ENCODE measurements around the gene ARHGEF12. TPM values are rescaled to one million over a fixed set of nuclear protein-coding genes. Genes with fewer than 3 reads are reported as not detected.
"Not testable (repeated sequence)": the region's sequence is repeated elsewhere in the genome, so short reads cannot be mapped to it uniquely, and the experiment has no call there.

ARHGEF12 gene
- total RNA-seq, 1 donor from 2014 or later = 40.8 TPM

DNA sequence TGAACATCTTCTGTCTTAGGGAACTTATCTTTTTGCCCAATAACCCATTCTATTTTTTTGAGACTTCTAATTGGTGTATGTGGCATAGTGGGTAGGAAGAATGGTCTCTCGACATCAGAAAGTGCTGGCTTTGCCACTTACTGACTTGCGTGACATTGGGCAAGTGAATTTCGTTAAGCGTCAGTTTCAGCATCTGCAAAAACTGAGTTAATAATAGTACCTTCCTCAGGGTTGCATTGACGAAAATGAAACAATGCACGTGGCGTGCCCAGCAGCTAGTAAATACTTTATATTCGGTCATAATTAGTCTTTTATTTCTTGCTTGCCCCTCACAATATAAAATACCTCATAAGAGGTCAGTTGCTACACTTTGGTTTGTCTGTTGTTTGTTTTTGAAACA is 162.9 kb downstream of the ARHGEF12 start:
- TF ChIP-seq, protein P1, sequence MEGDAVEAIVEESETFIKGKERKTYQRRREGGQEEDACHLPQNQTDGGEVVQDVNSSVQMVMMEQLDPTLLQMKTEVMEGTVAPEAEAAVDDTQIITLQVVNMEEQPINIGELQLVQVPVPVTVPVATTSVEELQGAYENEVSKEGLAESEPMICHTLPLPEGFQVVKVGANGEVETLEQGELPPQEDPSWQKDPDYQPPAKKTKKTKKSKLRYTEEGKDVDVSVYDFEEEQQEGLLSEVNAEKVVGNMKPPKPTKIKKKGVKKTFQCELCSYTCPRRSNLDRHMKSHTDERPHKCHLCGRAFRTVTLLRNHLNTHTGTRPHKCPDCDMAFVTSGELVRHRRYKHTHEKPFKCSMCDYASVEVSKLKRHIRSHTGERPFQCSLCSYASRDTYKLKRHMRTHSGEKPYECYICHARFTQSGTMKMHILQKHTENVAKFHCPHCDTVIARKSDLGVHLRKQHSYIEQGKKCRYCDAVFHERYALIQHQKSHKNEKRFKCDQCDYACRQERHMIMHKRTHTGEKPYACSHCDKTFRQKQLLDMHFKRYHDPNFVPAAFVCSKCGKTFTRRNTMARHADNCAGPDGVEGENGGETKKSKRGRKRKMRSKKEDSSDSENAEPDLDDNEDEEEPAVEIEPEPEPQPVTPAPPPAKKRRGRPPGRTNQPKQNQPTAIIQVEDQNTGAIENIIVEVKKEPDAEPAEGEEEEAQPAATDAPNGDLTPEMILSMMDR (IDR thresholded peaks at IDR 0.05; ENCODE audit: partially characterized antibody, unreplicated experiment) = no peak
- Mint-ChIP-seq H3K4me3 (ENCODE audit: unreplicated experiment) (no peak overlapping the region), H3K36me3 (ENCODE audit: unreplicated experiment) (no peaks in the 10 kb centered on the region), H3K9me3 (ENCODE audit: unreplicated experiment) (no peaks in the 10 kb centered on the region), H3K4me1 (ENCODE audit: low read depth, unreplicated experiment) (peaks cover 9% of the 10 kb centered on the region), H3K27ac (ENCODE audit: unreplicated experiment) (no peak overlapping the region), H3K27me3 (ENCODE audit: unreplicated experiment) (peaks cover 10% of the 10 kb centered on the region)
- DNase-seq = no peak

GRCh38 chr11:120499859-120500258 is 163.6 kb downstream of the ARHGEF12 start:
- TF ChIP-seq, protein P1 (IDR thresholded peaks at IDR 0.05; ENCODE audit: partially characterized antibody, unreplicated experiment) = no peak
- Mint-ChIP-seq H3K27me3 (ENCODE audit: unreplicated experiment) (peaks cover 9% of the 10 kb centered on the region), H3K36me3 (ENCODE audit: unreplicated experiment) (no peaks in the 10 kb centered on the region), H3K27ac (ENCODE audit: unreplicated experiment) (no peak overlapping the region), H3K9me3 (ENCODE audit: unreplicated experiment) (no peaks in the 10 kb centered on the region), H3K4me3 (ENCODE audit: unreplicated experiment) (no peak overlapping the region), H3K4me1 (ENCODE audit: low read depth, unreplicated experiment) (peaks cover 12% of the 10 kb centered on the region)
- DNase-seq = no peak

GRCh38 chr11:120500414-120501071 is 164.3 kb downstream of the ARHGEF12 start:
- Mint-ChIP-seq H3K9me3 (ENCODE audit: unreplicated experiment) (no peaks in the 10 kb centered on the region), H3K4me3 (ENCODE audit: unreplicated experiment) (no peak overlapping the region), H3K36me3 (ENCODE audit: unreplicated experiment) (no peaks in the 10 kb centered on the region), H3K4me1 (ENCODE audit: low read depth, unreplicated experiment) (peaks cover 12% of the 10 kb centered on the region), H3K27me3 (ENCODE audit: unreplicated experiment) (peaks cover 8% of the 10 kb centered on the region), H3K27ac (ENCODE audit: unreplicated experiment) (no peak overlapping the region)
- no peak for DNase-seq
- TF ChIP-seq, protein P1 (IDR thresholded peaks at IDR 0.05; ENCODE audit: partially characterized antibody, unreplicated experiment) = no peak

GRCh38 chr11:120501440-120501839 is 165.2 kb downstream of the ARHGEF12 start:
- no peak overlapping the region for H3K4me3 Mint-ChIP-seq (ENCODE audit: unreplicated experiment)
- peaks cover 5% of the 10 kb centered on the region for H3K27me3 Mint-ChIP-seq (ENCODE audit: unreplicated experiment)
- DNase-seq = no peak
- TF ChIP-seq, protein P1 (IDR thresholded peaks at IDR 0.05; ENCODE audit: partially characterized antibody, unreplicated experiment) = no peak
- peaks cover 12% of the 10 kb centered on the region for H3K4me1 Mint-ChIP-seq (ENCODE audit: low read depth, unreplicated experiment)
- H3K27ac Mint-ChIP-seq (ENCODE audit: unreplicated experiment) = no peak overlapping the region
- no peaks in the 10 kb centered on the region for H3K9me3 Mint-ChIP-seq (ENCODE audit: unreplicated experiment)
- H3K36me3 Mint-ChIP-seq (ENCODE audit: unreplicated experiment) = no peaks in the 10 kb centered on the region

- Mint-ChIP-seq H3K27me3 (ENCODE audit: unreplicated experiment) (no peaks in the 10 kb centered on the region), H3K36me3 (ENCODE audit: unreplicated experiment) (no peaks in the 10 kb centered on the region), H3K4me3 (ENCODE audit: unreplicated experiment) (no peak overlapping the region), H3K27ac (ENCODE audit: unreplicated experiment) (no peak overlapping the region), H3K9me3 (ENCODE audit: unreplicated experiment) (no peaks in the 10 kb centered on the region), H3K4me1 (ENCODE audit: low read depth, unreplicated experiment) (peaks cover 12% of the 10 kb centered on the region)
- TF ChIP-seq, protein P1 (IDR thresholded peaks at IDR 0.05; ENCODE audit: partially characterized antibody, unreplicated experiment) = no peak
- DNase-seq = no peak
These were observed 166.0 kb downstream of the ARHGEF12 start for GRCh38 chr11:120501976-120502755.

GRCh38 chr11:120503529-120503928 is 167.3 kb downstream of the ARHGEF12 start:
- H3K9me3 Mint-ChIP-seq (ENCODE audit: unreplicated experiment); DNase-seq; H3K27ac Mint-ChIP-seq (ENCODE audit: unreplicated experiment); H3K4me3 Mint-ChIP-seq (ENCODE audit: unreplicated experiment); H3K36me3 Mint-ChIP-seq (ENCODE audit: unreplicated experiment); H3K27me3 Mint-ChIP-seq (ENCODE audit: unreplicated experiment): not testable (repeated sequence)
- peaks cover 12% of the 10 kb centered on the region for H3K4me1 Mint-ChIP-seq (ENCODE audit: low read depth, unreplicated experiment)

All from glutamatergic neuron (in vitro differentiated cells).